Eye (tissue), 1 donor: ENCODE results near the gene PPP1R3E.
A peak's percentile ranks its signal among the peaks of the same experiment; 100 is the strongest.
"Not testable (repeated sequence)": the region's sequence is repeated elsewhere in the genome, so short reads cannot be mapped to it uniquely, and the experiment has no call there.

Source experiments
- DNase-seq: peaks from one replicate; pipeline ENCODE4 v3.0.0-alpha.2; 2015

PPP1R3E gene

GRCh38 chr14:23297611-23298277, 4.9 kb downstream of the PPP1R3E start:
- no peak for DNase-seq

DNA sequence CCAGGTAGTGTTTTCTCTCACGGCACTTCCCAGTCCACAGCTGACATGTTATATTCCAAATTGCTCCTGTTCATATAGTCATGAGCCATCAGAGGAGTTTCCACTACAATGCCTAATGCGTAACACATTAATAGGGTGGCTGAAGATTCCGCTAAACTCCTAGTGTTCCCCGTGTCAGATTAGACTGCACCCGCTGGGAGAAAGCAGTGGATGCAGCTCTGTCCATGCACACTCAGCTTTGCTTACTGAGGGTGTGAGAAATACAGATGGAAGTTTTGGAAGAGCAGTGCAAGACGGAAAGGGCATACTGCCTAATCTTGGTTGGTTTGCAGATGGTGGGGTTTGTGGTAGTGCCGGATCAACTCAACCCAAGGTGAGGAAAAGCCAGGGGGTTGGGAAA, 5.6 kb downstream of the PPP1R3E start:
- no peak for DNase-seq

GRCh38 chr14:23296012-23296777, 6.5 kb downstream of the PPP1R3E start:
- DNase-seq = no peak

GRCh38 chr14:23294734-23295561, 7.7 kb downstream of the PPP1R3E start:
- DNase-seq = peak; percentile 84

GRCh38 chr14:23286902-23287479, 15.7 kb downstream of the PPP1R3E start:
- DNase-seq = no peak

DNA sequence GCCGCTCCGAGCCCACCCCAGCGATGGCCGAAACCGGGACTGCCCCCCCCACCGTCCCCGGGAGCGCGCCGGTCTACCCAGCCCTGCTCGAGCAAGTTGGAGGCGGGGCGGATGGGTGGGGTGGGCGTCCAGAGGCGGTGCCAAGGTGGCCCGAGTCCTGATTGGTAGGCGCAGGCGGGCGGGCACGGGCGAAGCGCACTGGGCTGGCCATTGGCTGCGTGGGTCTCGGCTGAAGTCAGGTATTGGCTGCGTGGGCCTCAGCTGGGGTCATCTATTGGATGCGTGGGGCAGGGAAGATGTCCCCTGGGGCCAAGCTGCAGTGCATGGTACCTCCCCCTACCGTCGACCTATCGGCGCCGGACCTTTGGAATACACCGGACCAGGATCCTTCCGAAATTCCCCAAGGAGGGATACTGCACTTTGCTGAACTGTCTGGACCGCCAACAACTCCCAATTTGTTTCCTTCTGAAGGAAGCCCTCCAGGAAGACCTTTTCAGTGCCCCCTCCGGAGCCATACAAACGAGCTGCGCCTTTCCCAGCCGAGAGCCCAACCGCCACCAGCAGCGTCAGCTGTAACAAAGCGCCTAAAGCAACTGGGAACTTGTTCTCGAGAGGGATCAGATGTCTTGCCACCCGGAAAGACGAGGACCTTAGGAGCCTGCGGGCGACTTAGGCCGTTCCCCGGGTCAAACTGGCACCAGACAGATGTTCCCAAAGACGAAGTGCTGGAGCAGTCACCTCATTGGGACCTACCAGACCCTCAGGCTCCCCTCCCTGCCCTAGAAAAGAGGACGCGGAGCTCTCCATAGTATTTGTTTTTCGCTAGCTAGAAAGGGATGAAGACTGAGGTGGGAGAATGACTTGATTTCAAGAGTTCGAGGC, 16.4 kb downstream of the PPP1R3E start, which contains the start of gene HOMEZ:
HOMEZ (minus strand) TSS at position 113 of the 882 bp plus-strand sequence. CDS start 180 bp downstream, outside the sequence.
- DNase-seq = peak; percentile 99

DNA sequence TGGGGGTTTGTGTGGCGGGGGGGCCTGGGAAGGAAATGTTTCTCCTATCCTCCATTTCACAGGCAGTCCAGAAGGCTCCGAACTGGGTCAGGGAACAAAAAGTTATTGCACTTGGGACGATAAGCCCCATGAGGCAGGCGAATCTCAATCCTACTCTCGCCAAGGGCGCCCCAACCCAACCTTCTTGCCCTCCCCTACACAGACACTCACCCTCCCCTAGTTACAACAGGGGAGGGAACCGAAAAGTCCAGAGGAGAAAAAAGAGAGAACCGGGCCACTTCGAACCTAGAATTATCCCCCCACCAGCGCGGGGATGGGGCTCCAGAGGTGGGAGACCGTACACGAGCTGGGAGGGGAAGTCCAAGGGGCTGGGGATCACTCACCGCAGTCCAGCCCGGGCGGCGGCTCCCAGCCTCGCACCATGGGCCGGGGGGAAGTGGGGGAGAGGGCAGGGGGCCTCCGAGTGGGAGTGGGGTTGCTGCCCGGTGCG, 17.1 kb downstream of the PPP1R3E start:
- no peak for DNase-seq

- DNase-seq = peak; percentile 37
Measured at GRCh38 chr14:23284654-23285529, 17.8 kb downstream of the PPP1R3E start.

GRCh38 chr14:23281247-23281646, 21.4 kb downstream of the PPP1R3E start:
- DNase-seq = no peak

GRCh38 chr14:23277928-23278327, 24.7 kb downstream of the PPP1R3E start:
- DNase-seq = not testable (repeated sequence)

- DNase-seq = no peak
Measured at GRCh38 chr14:23277189-23277588, 25.5 kb downstream of the PPP1R3E start.

DNA sequence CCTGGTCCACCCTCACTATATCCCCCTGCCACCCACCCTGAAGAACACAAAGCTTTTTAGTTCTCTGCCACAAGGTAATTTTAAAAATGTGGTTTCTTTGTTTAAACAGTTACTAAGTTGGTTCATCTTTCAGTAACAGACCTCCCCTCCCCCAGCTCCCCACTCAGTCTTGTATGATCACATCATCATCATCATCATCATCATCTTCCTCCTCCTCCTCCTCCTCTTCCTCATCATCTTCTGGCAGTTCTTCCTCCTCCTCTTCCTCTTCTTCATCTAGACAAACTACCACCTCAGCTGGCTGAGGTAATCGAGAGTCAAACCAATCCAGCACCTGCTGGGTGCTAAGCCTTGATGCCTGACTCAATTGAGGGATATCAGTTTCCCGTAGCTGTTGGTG, 27.2 kb downstream of the PPP1R3E start:
- no peak for DNase-seq

DNA sequence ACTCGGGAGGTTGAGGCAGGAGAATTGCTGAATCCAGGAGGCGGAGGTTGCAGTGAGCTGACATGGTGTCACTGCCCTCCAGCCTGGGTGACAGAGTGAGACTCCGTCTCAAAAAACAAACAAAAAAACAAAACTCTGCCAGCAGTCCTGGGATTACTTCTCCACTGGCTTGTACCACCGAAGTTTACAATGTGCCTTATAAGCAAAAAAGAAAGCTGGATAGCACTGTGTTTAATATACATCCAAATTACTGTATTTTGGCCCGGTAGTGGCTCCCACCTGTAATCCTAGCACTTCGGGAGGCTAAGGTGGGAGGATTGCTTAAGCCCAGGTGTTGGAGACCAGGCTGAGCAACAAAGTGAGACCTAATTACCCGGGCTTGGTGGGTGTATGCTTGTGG, 33.5 kb downstream of the PPP1R3E start:
- DNase-seq = no peak

DNA sequence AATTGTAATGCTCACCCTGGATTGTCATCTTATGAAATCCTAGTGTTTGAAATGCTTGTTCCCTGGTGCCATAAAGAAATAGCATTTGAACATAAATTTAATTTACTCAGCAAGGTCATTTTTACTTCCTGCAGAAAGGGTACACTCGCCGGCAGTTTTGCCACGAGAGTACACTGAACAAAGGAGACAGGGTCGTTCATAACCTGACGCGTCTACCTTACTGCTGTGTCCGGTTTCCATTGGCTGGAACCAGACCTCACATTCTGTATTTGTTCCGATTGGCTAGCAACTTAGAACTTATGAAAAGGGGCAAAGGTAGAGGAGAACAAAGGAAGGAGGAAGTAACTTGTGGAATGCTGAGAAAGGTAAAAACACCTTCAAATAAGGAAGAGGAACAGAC, 41.8 kb downstream of the PPP1R3E start:
- DNase-seq = not testable (repeated sequence)

DNA sequence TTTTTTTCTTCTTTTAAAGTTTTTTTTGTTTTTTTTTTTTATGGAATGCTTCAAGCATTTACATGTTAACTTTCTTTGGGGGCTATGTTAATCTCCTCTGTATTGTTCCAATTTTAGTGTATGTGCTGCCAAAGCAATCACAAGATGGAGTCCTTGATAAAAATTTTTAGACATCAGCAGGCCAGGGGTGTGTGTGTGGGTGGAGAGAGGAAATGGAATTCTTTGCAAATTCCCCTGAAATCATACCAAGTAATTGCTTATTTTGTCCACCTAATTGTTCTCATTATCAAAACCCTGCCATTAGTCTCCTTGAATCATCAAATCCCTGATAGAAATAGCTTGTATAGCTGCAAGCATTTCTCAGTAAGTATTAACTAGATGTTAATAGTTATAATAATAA, 43.2 kb downstream of the PPP1R3E start:
- DNase-seq = no peak

- DNase-seq = no peak
Measured at GRCh38 chr14:23258256-23258655, 44.4 kb downstream of the PPP1R3E start.

DNA sequence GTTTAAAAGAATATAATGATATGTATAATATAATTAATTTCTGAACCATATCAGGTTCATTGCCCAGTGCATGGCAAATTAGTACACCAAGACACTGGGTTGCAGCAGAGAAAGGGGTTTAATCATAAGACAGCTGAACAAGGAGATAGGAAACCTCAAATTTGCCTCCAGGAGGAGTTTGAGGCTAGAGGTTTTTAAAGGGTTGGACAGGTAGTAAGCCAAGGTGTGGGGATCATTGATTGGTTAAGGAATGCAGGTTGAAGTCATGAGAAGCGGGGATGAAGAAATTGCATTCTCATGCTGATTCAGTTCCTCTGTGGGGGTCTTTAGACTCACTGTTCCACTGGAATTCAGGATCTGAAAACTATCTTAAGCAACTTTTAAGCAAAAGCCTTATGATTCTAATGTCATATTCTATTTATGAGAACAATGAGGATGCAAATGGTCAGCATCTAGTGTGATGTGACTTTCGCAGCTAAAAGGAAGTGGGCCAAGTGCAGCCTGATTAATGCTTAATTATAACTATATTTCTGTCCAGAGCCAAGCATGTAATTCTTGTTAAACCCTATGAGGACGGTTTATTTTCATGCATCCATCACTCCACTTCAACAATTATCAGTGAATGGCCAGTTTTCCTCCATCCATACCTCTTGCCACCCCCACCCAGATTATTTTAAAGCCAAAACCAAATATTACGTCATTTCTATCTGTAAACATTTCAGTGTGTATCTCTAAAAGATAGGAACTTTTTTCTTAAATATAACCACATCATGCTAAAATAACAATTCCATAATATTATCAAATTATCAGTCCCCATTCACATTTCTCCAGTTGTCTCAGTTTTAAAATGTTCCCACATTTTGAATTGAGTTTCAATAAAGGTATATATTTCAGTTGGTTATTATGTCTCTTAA, 50.0 kb downstream of the PPP1R3E start:
- DNase-seq = no peak

GRCh38 chr14:23252006-23252405, 50.7 kb downstream of the PPP1R3E start:
- DNase-seq = no peak

DNA sequence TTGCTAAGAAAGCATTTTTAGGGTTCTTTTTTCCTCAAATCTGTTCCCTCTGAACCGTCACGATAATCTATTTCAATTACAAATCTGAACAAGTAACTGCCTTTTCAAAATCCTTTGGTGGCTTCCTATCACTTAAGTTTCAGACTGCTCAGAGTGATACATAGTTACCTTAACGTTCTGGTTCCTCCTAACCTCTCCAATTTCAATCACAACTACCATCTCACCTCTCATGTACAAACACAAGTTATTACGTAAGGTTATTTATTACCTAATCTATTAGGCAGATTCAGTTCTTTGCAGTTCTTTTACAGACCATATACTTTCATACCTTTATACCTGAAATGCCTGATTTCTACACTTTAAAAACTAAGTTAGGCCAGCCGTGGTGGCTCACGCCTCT, 52.8 kb downstream of the PPP1R3E start:
- no peak for DNase-seq

DNA sequence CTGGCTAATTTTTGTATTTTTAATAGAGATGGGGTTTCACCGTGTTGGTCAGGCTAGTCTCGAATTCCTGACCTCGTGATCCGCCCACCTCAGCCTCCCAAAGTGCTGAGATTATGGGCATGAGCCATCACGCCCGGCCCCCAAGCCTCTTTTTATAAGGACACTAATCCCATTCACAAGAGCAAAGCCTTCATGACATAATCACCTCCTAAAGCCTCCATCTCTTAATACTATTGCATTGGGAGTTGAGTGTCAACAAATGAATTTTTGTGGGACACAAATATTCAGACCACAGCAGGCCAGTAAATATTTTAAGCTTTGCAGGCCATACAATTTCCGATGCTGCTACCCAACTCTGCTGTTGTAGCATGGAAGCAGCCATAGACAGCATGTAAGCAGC, 54.1 kb downstream of the PPP1R3E start:
- no peak for DNase-seq
